GM18870 (cell line): ENCODE results near the gene DOK1.

Source experiments
- ATAC-seq: cut with Tn5 transposase; IDR thresholded peaks from one replicate; pipeline ENCODE4 v1.9.1; 2021; ENCODE audit warnings: moderate library complexity; ENCODE audit not compliant: unreplicated experiment

Gene DOK1

DNA sequence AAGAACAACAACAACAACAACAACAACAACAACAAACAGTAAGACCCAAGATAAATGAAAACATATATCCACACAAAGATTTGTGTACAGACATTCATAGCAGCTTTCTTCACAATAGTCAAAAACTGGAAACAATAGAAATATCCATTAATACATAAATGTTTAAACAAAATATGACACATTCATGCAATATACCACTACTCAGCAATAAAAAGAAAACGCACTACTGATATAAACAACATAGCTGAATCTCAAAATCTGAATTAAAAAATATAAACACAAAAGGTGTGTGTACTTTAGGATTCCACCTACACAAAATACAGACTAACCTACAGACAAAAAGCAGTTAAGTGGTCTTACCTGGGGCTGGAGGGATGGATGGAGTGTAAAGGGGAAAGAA is 42.1 kb downstream of the DOK1 start:
- ATAC-seq: no peak

DNA sequence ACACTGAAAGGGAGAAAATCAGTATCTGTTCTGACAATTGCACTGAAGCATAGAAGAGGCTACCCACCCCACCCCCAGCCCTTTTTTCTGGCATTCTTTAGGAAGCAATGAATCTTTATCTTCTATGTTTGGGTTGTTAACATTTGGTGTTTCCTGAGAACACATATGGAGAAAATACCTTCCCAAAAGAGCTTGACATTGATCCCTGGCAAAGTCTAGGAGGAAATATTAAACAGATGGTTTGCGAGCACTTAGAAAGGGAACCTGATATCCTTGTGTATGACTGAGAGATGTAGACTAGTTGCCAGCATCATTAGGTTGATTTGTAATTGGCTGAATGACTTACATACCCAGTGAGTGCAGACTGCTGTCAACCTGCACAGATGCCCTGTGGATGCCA is 42.9 kb downstream of the DOK1 start:
- no peak for ATAC-seq

DNA sequence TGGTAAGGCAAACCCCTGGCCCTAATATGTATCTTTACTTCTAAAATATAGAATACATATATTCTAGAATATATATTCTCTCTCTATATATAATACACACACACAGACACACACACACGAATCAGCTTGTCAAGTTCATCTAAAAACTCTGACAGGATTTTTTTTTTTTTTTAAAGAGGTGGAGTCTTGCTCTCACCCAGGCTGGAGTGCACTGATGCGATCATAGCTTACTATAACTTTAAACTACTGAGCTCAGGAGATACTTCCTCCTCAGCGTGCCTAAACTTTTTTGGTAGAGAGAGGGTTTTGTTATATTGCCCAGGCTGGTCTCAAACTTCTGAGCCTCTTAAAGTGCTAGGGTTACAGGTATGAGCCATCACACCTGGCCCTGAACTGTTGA is 45.2 kb downstream of the DOK1 start:
- ATAC-seq: no peak

DNA sequence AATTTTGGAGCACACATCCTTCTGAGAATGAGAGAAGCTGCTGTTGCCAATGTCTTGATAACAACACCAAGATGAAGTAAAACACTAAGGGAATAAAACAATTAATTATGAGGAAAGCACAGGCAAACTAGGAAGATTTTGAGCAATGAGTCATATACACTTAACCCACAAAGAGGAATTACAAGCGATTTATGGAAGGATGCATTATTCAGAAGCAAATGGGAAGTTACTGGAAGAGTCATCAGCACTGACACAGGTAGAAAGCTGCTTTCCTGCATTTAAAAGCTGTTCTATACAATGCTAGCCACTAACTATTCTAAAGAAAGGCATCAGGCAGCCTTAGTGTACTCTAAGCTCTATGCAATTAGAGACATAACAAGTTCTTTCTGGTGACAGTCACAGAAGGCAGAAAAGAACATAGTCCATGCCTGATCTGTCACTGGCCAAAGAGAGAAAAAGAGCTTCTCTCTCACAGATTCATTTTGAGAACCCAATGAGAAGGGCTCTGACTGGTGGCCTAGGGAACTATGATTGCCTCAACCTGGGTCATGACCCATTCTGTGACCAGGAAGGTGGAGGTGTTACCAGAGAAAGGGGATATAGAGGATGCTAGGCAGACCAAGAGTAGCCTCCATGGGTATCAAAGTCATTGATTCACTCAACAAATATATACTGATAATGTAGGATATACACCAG is 48.2 kb downstream of the DOK1 start:
- no peak for ATAC-seq

DNA sequence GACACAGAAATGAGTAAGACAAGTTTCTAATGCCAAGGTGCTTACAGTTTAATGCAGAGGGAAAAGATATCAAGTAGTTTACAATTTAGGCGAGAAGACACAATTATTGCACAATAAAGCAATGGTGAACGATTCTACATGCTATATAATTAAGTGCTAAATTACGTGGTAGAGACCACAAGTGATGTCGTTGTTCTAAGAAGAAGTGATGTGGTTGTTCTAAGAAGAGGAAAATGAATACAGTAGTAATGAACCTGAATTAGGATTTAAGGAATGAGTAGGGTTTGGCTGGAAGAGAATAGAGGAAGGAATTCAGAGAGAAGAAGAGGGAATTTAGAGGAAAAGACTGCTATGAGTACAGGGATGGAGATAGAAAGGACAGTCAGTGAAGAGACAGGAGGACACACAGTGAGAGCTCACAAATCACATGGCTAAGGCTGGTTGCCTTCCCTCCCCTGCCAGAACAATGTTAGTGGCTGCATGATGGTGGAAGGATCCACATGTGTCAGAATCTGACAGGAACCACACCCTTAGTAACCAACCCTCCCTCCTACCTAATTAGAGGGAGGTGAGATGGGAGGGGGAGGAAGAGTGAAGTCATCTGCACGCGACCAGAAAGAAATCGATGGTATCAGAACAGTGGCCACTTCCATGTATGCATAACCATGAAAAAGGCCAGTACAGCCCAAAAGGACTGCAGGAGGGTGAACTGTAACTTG is 48.9 kb downstream of the DOK1 start:
- no peak for ATAC-seq

DNA sequence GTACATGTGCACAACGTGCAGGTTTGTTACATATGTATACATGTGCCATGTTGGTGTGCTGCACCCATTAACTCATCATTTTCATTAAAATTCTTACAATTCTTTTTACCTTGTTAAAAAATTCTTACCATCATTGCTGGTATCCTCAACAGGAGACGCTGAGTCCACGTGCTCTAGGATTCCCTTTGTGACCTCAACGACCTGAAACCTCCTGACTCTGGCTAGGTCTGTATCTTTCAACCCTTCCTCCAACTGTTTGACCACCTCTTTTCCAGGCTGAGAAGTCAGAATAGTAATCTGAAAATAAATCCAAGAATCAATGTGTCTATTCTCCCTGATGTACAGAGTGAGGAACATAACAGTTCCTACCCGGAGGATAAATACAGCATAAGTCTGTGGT is 52.4 kb downstream of the DOK1 start:
- no peak for ATAC-seq
